GM23338 (cell line): ENCODE data around the gene CNMD. TPM values are rescaled to one million over a fixed set of nuclear protein-coding genes. Genes with fewer than 3 reads are reported as not detected.

Experiments used
- ATAC-seq: fragments of 200-7000 bp; cut with Tn5 transposase; 3 replicates; pipeline ENCODE4 v1.9.1; 2020
- DNase-seq: peaks from one replicate; pipeline ENCODE4 v3.0.0-alpha.2; 2015; ENCODE audit warnings: low spot score
- H2AFZ ChIP-seq: fragments of 200-600 bp; sonication (generic); 2 replicates; pipeline ENCODE4 v1.8.0; 2016; ENCODE audit warnings: antibody characterized with exemption, mild to moderate bottlenecking, moderate library complexity
- H3F3A ChIP-seq: fragments of 200-600 bp; sonication (generic); replicated peaks from 2 replicates; pipeline ENCODE4 v1.8.0; 2017; ENCODE audit warnings: antibody characterized with exemption, mixed run types, low read depth
- H3K27ac ChIP-seq: fragments of 200-600 bp; sonication (generic); 2 replicates; pipeline ENCODE4 v1.6.1; 2016; ENCODE audit warnings: low read depth
- H3K27me3 ChIP-seq: fragments of 200-600 bp; sonication (generic); 2 replicates; pipeline ENCODE4 v1.8.0; 2016; ENCODE audit warnings: mild to moderate bottlenecking, mixed run types, moderate library complexity; ENCODE audit not compliant: insufficient read depth
- H3K36me3 ChIP-seq: fragments of 200-600 bp; sonication (generic); 2 replicates; pipeline ENCODE4 v1.8.0; 2016; ENCODE audit warnings: mild to moderate bottlenecking; ENCODE audit not compliant: insufficient read depth
- H3K4me1 ChIP-seq: fragments of 200-600 bp; sonication (generic); 2 replicates; pipeline ENCODE4 v1.8.0; 2016; ENCODE audit warnings: mild to moderate bottlenecking, moderate library complexity; ENCODE audit not compliant: insufficient read depth
- H3K4me2 ChIP-seq: fragments of 200-600 bp; sonication (generic); 2 replicates; pipeline ENCODE4 v1.7.1; 2017; ENCODE audit warnings: mixed run types
- H3K4me3 ChIP-seq: fragments of 200-600 bp; sonication (generic); 2 replicates; pipeline ENCODE4 v1.6.1; 2016; ENCODE audit warnings: mixed run types
- H3K79me2 ChIP-seq: fragments of 200-600 bp; sonication (generic); replicated peaks from 2 replicates; pipeline ENCODE4 v1.8.0; 2017; ENCODE audit warnings: mild to moderate bottlenecking; ENCODE audit not compliant: insufficient read depth
- H3K9me2 ChIP-seq: fragments of 200-600 bp; sonication (generic); 2 replicates; pipeline ENCODE4 v1.8.0; 2017; ENCODE audit not compliant: insufficient read depth
- H4K20me1 ChIP-seq: fragments of 200-600 bp; sonication (generic); replicated peaks from 2 replicates; pipeline ENCODE4 v1.8.0; 2017; ENCODE audit warnings: mild to moderate bottlenecking; ENCODE audit not compliant: insufficient read depth
- H3K27ac Mint-ChIP-seq: 2 replicates; pipeline ENCODE4 v1.8.0; 2020; ENCODE audit warnings: inconsistent platforms, mild to moderate bottlenecking, moderate library complexity, mixed read lengths
- H3K27me3 Mint-ChIP-seq: 3 replicates; pipeline ENCODE4 v1.8.0; 2022; ENCODE audit warnings: low read depth, mild to moderate bottlenecking, moderate library complexity, mixed read lengths, inconsistent platforms; ENCODE audit not compliant: insufficient read depth, poor library complexity
- H3K36me3 Mint-ChIP-seq: 3 replicates; pipeline ENCODE4 v1.8.0; 2021; ENCODE audit warnings: low read depth, mild to moderate bottlenecking, inconsistent platforms, moderate library complexity, mixed read lengths
- H3K4me1 Mint-ChIP-seq: 3 replicates; pipeline ENCODE4 v1.8.0; 2020; ENCODE audit warnings: mild to moderate bottlenecking, inconsistent platforms, mixed read lengths
- H3K4me3 Mint-ChIP-seq: 3 replicates; pipeline ENCODE4 v1.8.0; 2021; ENCODE audit warnings: moderate library complexity, mild to moderate bottlenecking, inconsistent platforms, mixed read lengths
- H3K9me3 Mint-ChIP-seq: 3 replicates; pipeline ENCODE4 v1.8.0; 2020; ENCODE audit warnings: moderate library complexity, mild to moderate bottlenecking, inconsistent platforms, mixed read lengths
- CREB1 ChIP-seq: fragments of 250-450 bp; sonication (Bioruptor Pico); IDR thresholded peaks from 2 replicates; pipeline ENCODE4 v1.5.0; 2020; ENCODE audit warnings: low read depth, mild to moderate bottlenecking, moderate library complexity
- ETS1 ChIP-seq: IDR thresholded peaks from 2 replicates; pipeline ENCODE4 v1.6.1; 2016; ENCODE audit warnings: antibody characterized with exemption
- JUNB ChIP-seq: IDR thresholded peaks from one replicate; pipeline ENCODE4 v1.6.1; 2016; ENCODE audit warnings: antibody characterized with exemption; ENCODE audit not compliant: unreplicated experiment
- REST ChIP-seq: IDR thresholded peaks from one replicate; pipeline ENCODE4 v1.6.1; 2018; ENCODE audit warnings: antibody characterized with exemption; ENCODE audit not compliant: unreplicated experiment
- STAT1 ChIP-seq: IDR thresholded peaks from one replicate; pipeline ENCODE4 v1.6.1; 2016; ENCODE audit warnings: antibody characterized with exemption; ENCODE audit not compliant: unreplicated experiment
- ZNF462 ChIP-seq: fragments of 250-450 bp; sonication (Bioruptor Pico); IDR thresholded peaks from 2 replicates; pipeline ENCODE4 v1.5.0; 2020; ENCODE audit warnings: mild to moderate bottlenecking, moderate library complexity
- polyA plus RNA-seq: library from polyadenylated mRNA; unstranded; fragments of >200 nt; fragmentation: Nextera tagmentation; extraction: Ambion mirVana; gene quantifications from 2 replicates; pipeline ENCODE4 v1.2.1, GENCODE V29; 2016
- total RNA-seq: library from RNA; depleted of rRNA; stranded (reverse); fragments of >200 nt; shearing (Covaris generic); gene quantifications from 2 replicates; pipeline ENCODE4 v1.2.3, GENCODE V29; 2014

CNMD gene
- total and polyA plus RNA-seq, 2 experiments from 2014 or later, result 141 to 207 TPM

- no peak for TF ChIP-seq ZNF462
- no peak for TF ChIP-seq REST
- no peak for TF ChIP-seq ETS1
- TF ChIP-seq JUNB, result no peak
These were observed 4.4 kb upstream of the CNMD start (continued) for GRCh38 chr13:52743988-52744387.

- Mint-ChIP-seq H3K36me3 (peaks cover 12% of the 10 kb centered on the region; the same call in 2 of the 3 replicates), H3K27ac (no peak overlapping the region), H3K9me3 (peaks cover 13% of the 10 kb centered on the region; the same call in 2 of the 3 replicates), H3K4me1 (peaks cover 14% of the 10 kb centered on the region), H3K27me3 (peaks cover 21% of the 10 kb centered on the region), H3K4me3 (no peak overlapping the region)
- Histone ChIP-seq H3K36me3 (no peaks in the 10 kb centered on the region), H3K4me3 (no peak overlapping the region), H3K4me2 (no peak overlapping the region), H3K27me3 (no peaks in the 10 kb centered on the region), H3K4me1 (peaks cover 13% of the 10 kb centered on the region), H4K20me1 (no peaks in the 10 kb centered on the region), H3K9me2 (no peaks in the 10 kb centered on the region), H2AFZ (no peak overlapping the region), H3K27ac (no peak overlapping the region), H3K79me2 (no peaks in the 10 kb centered on the region), H3F3A (0 out of 2 replicates have a peak, but pooled peaks cover under 1% of the 10 kb centered on the region)
- DNase-seq (no peak), ATAC-seq (no peak)
- TF ChIP-seq STAT1 (no peak), ETS1 (no peak), CREB1 (CRISPR knock-in tag) (no peak)
These were observed 3.9 kb upstream of the CNMD start for GRCh38 chr13:52743569-52743968.
